GM18498 (cell line): ENCODE measurements around the gene C11orf54.
"Not testable (repeated sequence)": the region's sequence is repeated elsewhere in the genome, so short reads cannot be mapped to it uniquely, and the experiment has no call there.

ENCODE experiments used
- ATAC-seq: cut with Tn5 transposase; IDR thresholded peaks from one replicate; pipeline ENCODE4 v1.9.1; 2021; ENCODE audit warnings: mild to moderate bottlenecking, moderate library complexity; ENCODE audit not compliant: unreplicated experiment

Gene C11orf54

DNA sequence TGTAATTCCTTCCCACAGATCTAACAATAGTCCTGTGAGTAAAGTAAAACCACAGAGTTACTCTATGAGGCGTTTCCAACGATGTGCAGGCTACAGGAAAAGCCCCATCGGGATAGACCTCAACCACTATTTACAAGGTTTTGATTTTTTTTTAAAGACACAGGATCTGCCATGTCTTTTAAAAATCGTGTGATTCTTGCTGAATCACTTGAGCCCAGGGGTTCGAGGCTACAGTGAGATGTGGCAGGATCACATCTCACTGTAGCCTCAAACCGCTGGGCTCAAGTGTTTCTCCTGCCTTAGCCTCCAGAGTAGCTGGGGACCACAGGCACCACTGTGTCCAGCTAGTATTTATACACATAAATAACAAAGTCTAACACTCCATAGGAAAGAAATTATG, 8.0 kb upstream of the C11orf54 start:
- no peak for ATAC-seq

GRCh38 chr11:93734427-93735222, 6.8 kb upstream of the C11orf54 start:
- no peak for ATAC-seq

- no peak for ATAC-seq
Observed at GRCh38 chr11:93735627-93736026, 5.8 kb upstream of the C11orf54 start.

GRCh38 chr11:93736129-93736528, 5.3 kb upstream of the C11orf54 start:
- no peak for ATAC-seq

DNA sequence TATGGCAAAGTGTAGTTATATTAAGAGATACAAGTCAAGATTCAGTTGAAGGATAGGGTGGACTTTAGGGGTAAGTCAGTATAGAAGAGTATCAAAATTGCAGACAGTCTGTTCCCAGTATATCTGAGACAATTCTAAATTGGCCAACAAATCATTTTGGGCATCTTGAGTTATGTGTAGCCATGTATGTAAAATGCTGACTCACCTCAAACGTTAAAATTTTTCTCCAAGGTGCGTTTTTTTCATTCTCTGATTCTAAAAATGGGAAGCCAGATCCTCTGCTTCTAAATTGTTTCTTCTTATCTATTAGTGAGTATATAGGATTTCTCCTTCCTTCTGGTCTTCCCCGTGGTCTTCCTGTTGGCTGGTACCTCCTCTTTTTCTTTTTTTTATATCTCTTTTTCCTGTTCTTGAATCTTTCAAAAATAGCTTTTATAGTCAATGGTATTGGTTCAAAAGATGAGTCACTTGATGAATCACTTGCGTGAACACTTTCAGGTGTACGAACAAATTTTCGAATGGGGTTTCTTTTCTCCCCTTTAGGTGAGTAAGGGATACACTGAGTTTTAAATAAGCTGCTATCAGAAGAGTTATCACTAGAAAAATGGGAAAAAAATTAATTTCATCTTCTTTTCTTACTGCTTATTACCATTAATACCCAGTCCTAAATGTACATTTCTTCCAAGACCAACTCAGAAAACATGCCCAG, 3.4 kb upstream of the C11orf54 start:
- ATAC-seq, result no peak

GRCh38 chr11:93738647-93739081, 2.8 kb upstream of the C11orf54 start:
- no peak for ATAC-seq

- ATAC-seq, result no peak
Observed at GRCh38 chr11:93740031-93740729, 1.3 kb upstream of the C11orf54 start.

GRCh38 chr11:93740730-93741093, 760 bp upstream of the C11orf54 start:
- peak; percentile 42 for ATAC-seq

- peak; percentile 16 for ATAC-seq
Observed at GRCh38 chr11:93741882-93742226, 382 bp downstream of the C11orf54 start.

- ATAC-seq, result no peak
Observed at GRCh38 chr11:93743291-93743690, 1.8 kb downstream of the C11orf54 start.

DNA sequence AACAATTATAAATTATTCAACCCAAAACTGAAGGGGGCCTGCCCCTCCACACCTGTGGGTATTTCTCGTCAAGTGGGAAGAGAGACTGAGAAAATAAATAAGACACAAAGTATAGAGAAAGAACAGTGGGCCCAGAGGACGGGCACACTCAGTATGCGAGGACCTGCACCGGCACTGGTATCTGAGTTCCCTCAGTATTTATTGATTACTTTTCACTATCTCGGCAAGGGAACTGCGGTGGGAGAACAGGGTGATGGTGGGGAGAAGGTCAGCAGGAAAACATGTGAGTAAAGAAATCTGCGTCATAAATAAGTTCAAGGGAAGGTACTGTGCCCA, 3.2 kb downstream of the C11orf54 start:
- ATAC-seq, result no peak

DNA sequence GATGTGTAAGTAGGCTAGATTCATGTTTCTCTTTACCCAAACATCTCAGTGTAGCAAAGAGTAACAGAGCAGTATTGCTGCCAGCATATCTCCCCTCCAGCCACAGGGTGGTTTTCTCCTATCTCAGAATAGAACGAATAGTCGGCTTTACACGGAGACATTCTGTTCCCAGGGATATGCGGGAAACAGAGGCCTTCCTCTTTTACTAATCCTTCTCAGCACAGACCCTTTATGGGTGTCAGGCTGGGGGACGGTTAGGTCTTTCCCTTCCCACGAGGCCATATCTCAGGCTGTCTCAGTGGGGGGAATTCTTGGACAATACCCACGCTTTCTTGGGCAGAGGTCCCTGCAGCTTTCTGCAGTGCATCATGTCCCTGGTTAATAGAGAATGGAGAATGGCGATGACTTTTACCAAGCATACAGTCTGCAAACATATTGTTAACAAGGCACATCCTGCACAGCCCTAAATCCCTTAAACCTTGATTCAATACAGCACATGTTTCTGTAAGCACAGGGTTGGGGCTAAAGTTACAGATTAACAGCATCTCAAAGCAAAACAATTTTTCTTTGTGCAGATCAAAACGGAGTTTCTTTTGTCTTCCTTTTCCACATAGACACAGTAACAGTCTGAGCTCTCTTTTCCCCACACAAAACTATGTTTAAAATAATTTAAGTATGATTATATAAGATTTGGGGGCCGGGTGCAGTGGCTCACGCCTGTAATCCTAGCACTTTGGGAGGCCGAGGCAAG, 3.7 kb downstream of the C11orf54 start:
- ATAC-seq, result not testable (repeated sequence)

DNA sequence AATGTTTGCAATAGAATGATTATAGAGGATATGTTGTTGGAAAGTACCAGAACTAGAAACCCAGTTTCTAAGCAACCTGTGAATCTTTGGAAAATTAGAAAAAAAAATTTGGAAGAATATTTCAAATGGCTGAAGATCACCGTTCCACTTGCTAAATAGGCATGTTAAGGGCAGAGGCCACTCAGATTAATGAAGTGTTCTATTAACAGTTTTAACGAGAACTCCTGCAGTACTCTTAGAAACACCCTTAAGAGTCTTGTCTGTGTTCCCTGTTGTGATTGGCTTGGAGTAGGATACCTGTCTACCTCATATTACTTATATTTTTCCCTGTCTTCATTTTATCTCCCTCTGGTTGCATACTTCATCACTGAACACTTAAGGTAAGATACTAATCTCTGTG, 4.6 kb downstream of the C11orf54 start:
- no peak for ATAC-seq

- ATAC-seq, result peak; percentile 83
Observed at GRCh38 chr11:93747122-93747521, 5.7 kb downstream of the C11orf54 start.

DNA sequence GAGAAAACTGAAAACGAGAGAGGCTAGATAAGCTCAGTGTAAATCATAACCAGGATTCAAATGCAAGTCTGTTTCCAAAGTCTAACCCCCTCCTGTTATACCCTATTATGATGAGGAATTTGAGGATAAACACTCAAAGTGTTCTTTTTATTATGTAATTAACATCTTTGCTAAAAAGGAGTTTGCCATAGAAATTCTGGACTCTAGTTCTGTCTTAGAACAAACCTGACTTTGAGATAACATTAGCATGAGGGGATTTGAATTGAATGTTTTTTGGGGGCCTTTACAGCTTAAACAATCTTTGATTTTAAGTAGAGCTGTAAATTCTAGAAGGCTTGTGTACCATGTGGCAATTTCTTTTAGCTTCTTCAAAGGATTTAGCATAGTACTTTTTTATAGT, 9.5 kb downstream of the C11orf54 start:
- no peak for ATAC-seq

GRCh38 chr11:93753241-93753640, 11.8 kb downstream of the C11orf54 start:
- no peak for ATAC-seq

DNA sequence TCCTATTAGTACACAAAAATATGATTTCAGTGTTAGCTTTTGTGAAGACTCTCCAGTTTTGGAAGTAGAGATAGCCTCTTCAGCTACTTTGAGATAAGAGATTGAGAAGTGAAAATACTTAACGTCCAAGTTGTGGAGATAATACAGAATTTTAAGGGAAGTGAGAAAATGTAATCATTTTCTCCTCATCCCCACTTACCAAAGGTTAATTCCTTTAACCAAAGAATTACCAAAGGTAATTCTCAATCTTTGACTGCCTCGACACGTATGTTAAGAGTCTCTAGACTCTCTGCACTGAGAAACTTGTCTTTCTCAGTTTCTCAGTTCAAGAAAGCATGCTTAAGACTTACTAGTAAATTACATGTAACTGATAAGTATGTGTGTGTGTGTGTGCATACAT, 15.3 kb downstream of the C11orf54 start:
- ATAC-seq, result peak; percentile 61

GRCh38 chr11:93757301-93757700, 15.8 kb downstream of the C11orf54 start:
- ATAC-seq, result no peak

DNA sequence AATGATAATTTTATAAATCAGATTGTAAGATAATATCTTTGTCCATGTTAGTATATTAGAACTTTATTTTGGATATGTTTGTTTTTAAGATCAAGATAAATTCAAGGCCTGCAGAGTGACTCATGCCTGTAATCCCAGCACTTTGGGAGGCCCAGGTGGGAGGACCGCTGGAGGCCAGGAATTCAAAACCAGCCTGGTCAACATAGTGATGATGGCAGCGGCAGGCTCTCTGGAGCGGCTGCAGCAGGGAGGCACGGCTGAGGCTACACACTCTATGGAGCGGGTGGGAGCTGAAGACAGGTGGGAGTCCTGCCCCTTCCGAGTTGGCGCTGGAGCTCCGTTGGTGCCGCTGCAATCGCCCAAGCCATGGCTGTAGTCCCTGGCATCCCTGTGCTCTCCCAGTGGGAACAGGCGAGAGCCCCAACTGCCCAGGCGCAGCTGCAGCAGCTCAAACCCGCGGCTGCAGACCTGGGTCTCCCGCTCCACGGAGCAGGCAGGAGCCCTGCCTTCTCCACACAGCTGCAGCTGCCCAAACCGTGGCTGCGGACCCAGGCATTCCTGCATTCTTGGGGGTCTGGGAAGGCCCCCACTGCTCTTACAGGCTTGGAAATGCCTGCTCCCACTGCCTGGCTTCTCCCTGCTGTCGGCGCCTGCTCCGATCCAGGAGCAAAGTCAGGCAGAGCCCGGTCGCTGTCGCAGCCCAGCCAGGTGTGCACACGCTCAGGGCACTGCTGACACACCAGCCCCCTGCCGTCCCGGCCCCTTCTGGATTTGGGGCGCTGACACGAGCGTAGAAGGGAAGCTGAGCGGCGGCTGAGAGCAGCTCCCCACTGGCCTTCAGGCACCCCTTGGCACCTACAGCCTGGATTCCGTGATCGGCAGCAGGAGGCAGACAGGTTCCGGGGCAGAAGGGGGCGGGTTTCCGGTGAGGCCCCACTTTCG, 16.7 kb downstream of the C11orf54 start:
- ATAC-seq, result no peak

DNA sequence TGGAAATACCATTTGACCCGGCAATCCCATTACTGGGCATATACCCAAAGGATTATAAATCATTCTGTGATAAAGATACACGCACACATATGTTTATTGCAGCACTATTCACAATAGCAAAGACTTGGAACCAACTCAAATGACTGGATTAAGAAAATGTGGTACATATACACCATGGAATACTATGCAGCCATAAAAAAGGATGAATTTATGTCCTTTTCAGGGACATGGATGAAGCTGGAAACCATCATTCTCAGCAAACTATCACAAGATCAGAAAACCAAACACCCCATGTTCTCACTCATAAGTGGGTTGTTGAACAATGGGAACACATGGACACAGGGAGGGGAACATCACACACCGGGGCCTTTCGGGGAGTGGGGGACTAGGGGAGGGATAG, 17.7 kb downstream of the C11orf54 start:
- ATAC-seq, result not testable (repeated sequence)
